Endothelial cell of umbilical vein (primary cell): ENCODE results near the gene RAB7B.

Experiments
- EZH2 ChIP-seq: IDR thresholded peaks from 2 replicates; pipeline ENCODE4 v1.6.1; 2012; ENCODE audit warnings: borderline replicate concordance, low read depth, mild to moderate bottlenecking, moderate library complexity, low read length, inconsistent platforms; ENCODE audit not compliant: severe bottlenecking
- FOS ChIP-seq: IDR thresholded peaks from 2 replicates; pipeline ENCODE4 v1.6.1; 2011; ENCODE audit warnings: mild to moderate bottlenecking, low read length, moderate library complexity, borderline replicate concordance; ENCODE audit not compliant: insufficient read depth
- GATA2 ChIP-seq: IDR thresholded peaks from 2 replicates; pipeline ENCODE4 v1.7.0; 2011; ENCODE audit warnings: low read depth, mild to moderate bottlenecking, moderate library complexity, mixed read lengths, low read length; ENCODE audit not compliant: insufficient read length, insufficient read depth
- JUN ChIP-seq: IDR thresholded peaks from 2 replicates; pipeline ENCODE4 v1.6.1; 2011; ENCODE audit warnings: borderline replicate concordance, low read depth; ENCODE audit not compliant: insufficient read length, insufficient read depth
- MYC ChIP-seq: IDR thresholded peaks from one replicate; pipeline ENCODE4 v1.6.1; 2011; ENCODE audit warnings: mild to moderate bottlenecking, low read depth, low read length
- POLR2A ChIP-seq: IDR thresholded peaks from 2 replicates; pipeline ENCODE4 v1.6.1; 2012; ENCODE audit warnings: low read depth, mild to moderate bottlenecking, control low read depth, low read length
- POLR2AphosphoS5 ChIP-seq: IDR thresholded peaks from 2 replicates; pipeline ENCODE4 v1.6.1; 2012; ENCODE audit warnings: low read depth, mild to moderate bottlenecking, control low read depth, low read length, moderate library complexity; ENCODE audit not compliant: insufficient read depth
- TF ChIP-seq, protein P1 (sequence below), 2 donors: IDR thresholded peaks; 1 replicate in 1 of 2; 2 replicates in 1 of 2; pipeline ENCODE4 v1.5.1; 2011; ENCODE audit warnings: low read length in 2 of 2, mild to moderate bottlenecking in 2 of 2, moderate library complexity in 2 of 2, control low read depth in 1 of 2, inconsistent platforms in 1 of 2, low read depth in 1 of 2; ENCODE audit not compliant: insufficient read depth in 1 of 2; ENCODE audit errors: extremely low read depth in 1 of 2
- TF ChIP-seq, protein P2 (sequence below): IDR thresholded peaks from 2 replicates; pipeline ENCODE4 v1.6.1; 2011; ENCODE audit not compliant: insufficient read depth, insufficient read length

DNA sequence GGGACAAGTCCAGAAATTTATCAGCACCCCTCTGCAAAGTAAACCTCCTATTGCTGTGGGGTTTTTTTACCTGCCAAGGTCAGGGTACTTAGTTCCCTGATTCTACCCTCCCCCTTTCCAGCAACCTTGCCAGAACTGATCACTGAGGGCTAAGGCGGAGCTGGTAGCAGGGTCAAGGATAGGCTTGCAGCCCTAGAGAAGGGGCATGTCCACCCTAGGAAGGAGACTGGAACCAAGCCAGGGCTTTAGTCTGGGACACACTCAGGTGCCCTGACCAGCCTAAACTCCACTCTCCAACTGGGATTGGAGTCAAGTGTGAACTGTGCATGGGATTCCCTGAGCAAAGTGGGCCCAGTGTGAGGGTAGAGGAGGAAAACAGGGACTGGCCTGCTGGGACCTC lies 53.4 kb downstream of the RAB7B start:
- TF ChIP-seq POLR2A (no peak), POLR2AphosphoS5 (no peak), JUN (no peak), EZH2 (no peak), FOS (no peak), MYC (no peak), GATA2 (no peak)
- TF ChIP-seq, protein P1, sequence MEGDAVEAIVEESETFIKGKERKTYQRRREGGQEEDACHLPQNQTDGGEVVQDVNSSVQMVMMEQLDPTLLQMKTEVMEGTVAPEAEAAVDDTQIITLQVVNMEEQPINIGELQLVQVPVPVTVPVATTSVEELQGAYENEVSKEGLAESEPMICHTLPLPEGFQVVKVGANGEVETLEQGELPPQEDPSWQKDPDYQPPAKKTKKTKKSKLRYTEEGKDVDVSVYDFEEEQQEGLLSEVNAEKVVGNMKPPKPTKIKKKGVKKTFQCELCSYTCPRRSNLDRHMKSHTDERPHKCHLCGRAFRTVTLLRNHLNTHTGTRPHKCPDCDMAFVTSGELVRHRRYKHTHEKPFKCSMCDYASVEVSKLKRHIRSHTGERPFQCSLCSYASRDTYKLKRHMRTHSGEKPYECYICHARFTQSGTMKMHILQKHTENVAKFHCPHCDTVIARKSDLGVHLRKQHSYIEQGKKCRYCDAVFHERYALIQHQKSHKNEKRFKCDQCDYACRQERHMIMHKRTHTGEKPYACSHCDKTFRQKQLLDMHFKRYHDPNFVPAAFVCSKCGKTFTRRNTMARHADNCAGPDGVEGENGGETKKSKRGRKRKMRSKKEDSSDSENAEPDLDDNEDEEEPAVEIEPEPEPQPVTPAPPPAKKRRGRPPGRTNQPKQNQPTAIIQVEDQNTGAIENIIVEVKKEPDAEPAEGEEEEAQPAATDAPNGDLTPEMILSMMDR (IDR thresholded peaks at IDR 0.05; ENCODE audit: extremely low read depth in 1 of 2, insufficient read depth in 1 of 2, low read depth in 1 of 2, low read length in 2 of 2) = no peak
- TF ChIP-seq, protein P2, sequence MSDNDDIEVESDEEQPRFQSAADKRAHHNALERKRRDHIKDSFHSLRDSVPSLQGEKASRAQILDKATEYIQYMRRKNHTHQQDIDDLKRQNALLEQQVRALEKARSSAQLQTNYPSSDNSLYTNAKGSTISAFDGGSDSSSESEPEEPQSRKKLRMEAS = no peak
